H9 (cell line): Measurements from ENCODE around the gene GPR146. TPM values are rescaled to one million over a fixed set of nuclear protein-coding genes. Genes with fewer than 3 reads are reported as not detected.

ENCODE experiments used
- DNase-seq: peaks from one replicate; pipeline ENCODE4 v3.0.0-alpha.2; 2017
- H2AFZ ChIP-seq: one replicate; pipeline ENCODE4 v1.6.1; 2013; ENCODE audit warnings: mild to moderate bottlenecking, low read length, control low read depth, moderate library complexity
- H2AK5ac ChIP-seq: 2 replicates; pipeline ENCODE4 v1.6.1; 2013; ENCODE audit warnings: low read length, control low read depth, mixed read lengths; ENCODE audit not compliant: insufficient read length
- H2BK120ac ChIP-seq: one replicate; pipeline ENCODE4 v1.6.1; 2013; ENCODE audit warnings: low read depth, mild to moderate bottlenecking, low read length, control low read depth, inconsistent platforms; ENCODE audit not compliant: poor library complexity, severe bottlenecking
- H2BK12ac ChIP-seq: 2 replicates; pipeline ENCODE4 v1.6.1; 2013; ENCODE audit warnings: low read length, control low read depth, mixed read lengths, low read depth; ENCODE audit not compliant: insufficient read length
- H2BK15ac ChIP-seq: 2 replicates; pipeline ENCODE4 v1.6.1; 2013; ENCODE audit warnings: low read depth, low read length, control low read depth
- H2BK20ac ChIP-seq: one replicate; pipeline ENCODE4 v1.6.1; 2013; ENCODE audit warnings: low read depth, mild to moderate bottlenecking, low read length, control low read depth, inconsistent platforms; ENCODE audit not compliant: poor library complexity, severe bottlenecking
- H2BK5ac ChIP-seq: 2 replicates; pipeline ENCODE4 v1.6.1; 2013; ENCODE audit warnings: low read length, control low read depth, mixed read lengths; ENCODE audit not compliant: insufficient read length
- H3K14ac ChIP-seq: 2 replicates; pipeline ENCODE4 v1.6.1; 2013; ENCODE audit warnings: low read length, control low read depth; ENCODE audit not compliant: insufficient read depth
- H3K18ac ChIP-seq: 2 replicates; pipeline ENCODE4 v1.6.1; 2013; ENCODE audit warnings: low read depth, mild to moderate bottlenecking, mixed read lengths, low read length, control low read depth; ENCODE audit not compliant: insufficient read length
- H3K23ac ChIP-seq: 2 replicates; pipeline ENCODE4 v1.6.1; 2013; ENCODE audit warnings: low read length, control low read depth, mixed read lengths, low read depth; ENCODE audit not compliant: insufficient read length
- H3K23me2 ChIP-seq: 2 replicates; pipeline ENCODE4 v1.6.1; 2013; ENCODE audit warnings: low read depth, mild to moderate bottlenecking, mixed read lengths, low read length, control low read depth; ENCODE audit not compliant: insufficient read length, poor library complexity, severe bottlenecking
- H3K27ac ChIP-seq: 2 replicates; pipeline ENCODE4 v1.5.1; 2013; ENCODE audit warnings: low read length, control low read depth, mixed read lengths, low read depth; ENCODE audit not compliant: insufficient read length
- H3K27me3 ChIP-seq: 2 replicates; pipeline ENCODE4 v1.6.1; 2013; ENCODE audit warnings: low read length, control low read depth, inconsistent platforms; ENCODE audit not compliant: insufficient read depth
- H3K4ac ChIP-seq: 2 replicates; pipeline ENCODE4 v1.6.1; 2013; ENCODE audit warnings: low read depth, mild to moderate bottlenecking, control low read depth, inconsistent platforms, low read length, moderate library complexity
- H3K4me1 ChIP-seq: 2 replicates; pipeline ENCODE4 v1.6.1; 2013; ENCODE audit warnings: low read length, control low read depth, inconsistent platforms; ENCODE audit not compliant: insufficient read depth
- H3K4me2 ChIP-seq: 2 replicates; pipeline ENCODE4 v1.6.1; 2013; ENCODE audit warnings: low read length, control low read depth, mixed read lengths; ENCODE audit not compliant: insufficient read length, insufficient read depth
- H3K56ac ChIP-seq: 2 replicates; pipeline ENCODE4 v1.6.1; 2013; ENCODE audit warnings: low read depth, mild to moderate bottlenecking, mixed read lengths, low read length, control low read depth; ENCODE audit not compliant: insufficient read length
- H3K79me1 ChIP-seq: 2 replicates; pipeline ENCODE4 v1.6.1; 2013; ENCODE audit warnings: low read depth, mild to moderate bottlenecking, moderate library complexity, low read length, control low read depth, inconsistent platforms; ENCODE audit not compliant: insufficient read depth, poor library complexity, severe bottlenecking
- H3K79me2 ChIP-seq: 2 replicates; pipeline ENCODE4 v1.6.1; 2013; ENCODE audit warnings: low read length, control low read depth, inconsistent platforms; ENCODE audit not compliant: insufficient read depth
- H3K9ac ChIP-seq: 2 replicates; pipeline ENCODE4 v1.6.1; 2013; ENCODE audit warnings: low read length, control low read depth, mixed read lengths; ENCODE audit not compliant: insufficient read length; ENCODE audit errors: extremely low read depth
- H3K9me3 ChIP-seq: one replicate; pipeline ENCODE4 v1.6.1; 2013; ENCODE audit warnings: low read depth, low read length, inconsistent platforms; ENCODE audit not compliant: control insufficient read depth
- H3T11ph ChIP-seq: one replicate; pipeline ENCODE4 v1.6.1; 2013; ENCODE audit warnings: mild to moderate bottlenecking, low read length, control low read depth, inconsistent platforms
- H4K20me1 ChIP-seq: one replicate; pipeline ENCODE4 v1.6.1; 2013; ENCODE audit not compliant: control insufficient read depth, insufficient read length, insufficient read depth
- H4K5ac ChIP-seq: 2 replicates; pipeline ENCODE4 v1.6.1; 2013; ENCODE audit warnings: low read depth, mild to moderate bottlenecking, mixed read lengths, low read length, control low read depth; ENCODE audit not compliant: insufficient read length
- H4K8ac ChIP-seq: replicated peaks from 2 replicates; pipeline ENCODE4 v1.6.1; 2013; ENCODE audit warnings: low read length, control low read depth, mixed read lengths, low read depth; ENCODE audit not compliant: insufficient read length
- H4K91ac ChIP-seq: 2 replicates; pipeline ENCODE4 v1.6.1; 2013; ENCODE audit warnings: low read depth, mild to moderate bottlenecking, moderate library complexity, mixed read lengths, low read length, control low read depth; ENCODE audit not compliant: insufficient read length
- H3K27ac Mint-ChIP-seq, 3 experiments: 2 replicates in 2 of 3; 3 replicates in 1 of 3; pipeline ENCODE4 v1.8.0; 2020 to 2021; ENCODE audit warnings: mixed read lengths in 3 of 3, mild to moderate bottlenecking in 1 of 3, moderate library complexity in 1 of 3
- H3K27me3 Mint-ChIP-seq: 2 replicates; pipeline ENCODE4 v1.8.0; 2021; ENCODE audit warnings: low read depth, mild to moderate bottlenecking, moderate library complexity, mixed read lengths
- H3K36me3 Mint-ChIP-seq, 3 experiments: 2 replicates in 2 of 3; 3 replicates in 1 of 3; pipeline ENCODE4 v1.8.0; 2020 to 2021; ENCODE audit warnings: low read depth in 3 of 3, mixed read lengths in 3 of 3; ENCODE audit not compliant: insufficient read depth in 1 of 3
- H3K4me1 Mint-ChIP-seq, 2 experiments: 2 replicates each; pipeline ENCODE4 v1.8.0; 2020; ENCODE audit warnings: mixed read lengths in 2 of 2
- H3K4me3 Mint-ChIP-seq, 2 experiments: 2 replicates in 1 of 2; 3 replicates in 1 of 2; pipeline ENCODE4 v1.8.0; 2020 to 2021; ENCODE audit warnings: mild to moderate bottlenecking in 2 of 2, mixed read lengths in 2 of 2, moderate library complexity in 1 of 2
- H3K9me3 Mint-ChIP-seq, 2 experiments: 2 replicates in 1 of 2; 3 replicates in 1 of 2; pipeline ENCODE4 v1.8.0; 2020; ENCODE audit warnings: mild to moderate bottlenecking in 2 of 2, mixed read lengths in 2 of 2, moderate library complexity in 1 of 2
- CTCF ChIP-seq: fragments of 200-600 bp; sonication (generic); conservative IDR thresholded peaks from 3 replicates; pipeline ENCODE4 v1.8.0; 2021; ENCODE audit warnings: antibody characterized with exemption, mild to moderate bottlenecking
- WGBS: extraction: QIAGEN DNeasy Blood & Tissue Kit; methylation state at CpG from one replicate; pipeline ENCODE4 v1.1.7; 2013; ENCODE audit warnings: missing lambda C conversion rate, low lambda C conversion rate, mixed read lengths; ENCODE audit not compliant: insufficient read length; ENCODE audit errors: extremely low coverage; 5-methylcytosine and 5-hydroxymethylcytosine counted together
- total RNA-seq: library from RNA; stranded (reverse); gene quantifications from 2 replicates; pipeline ENCODE4 v1.2.1, GENCODE V29; 2021

The GPR146 gene
- total RNA-seq, 1 experiment from 2014 or later = 1.4 TPM

- no peak for DNase-seq
- H2BK20ac ChIP-seq = no peak overlapping the region
- no peak overlapping the region for H2BK15ac ChIP-seq
- no peak overlapping the region for H3K56ac ChIP-seq
- no peaks in the 10 kb centered on the region for H4K20me1 ChIP-seq
- no peak overlapping the region for H3K4me2 ChIP-seq
- H3K14ac ChIP-seq = no peak overlapping the region; the same call in 1 of the 2 replicates
- H3K4me1 Mint-ChIP-seq = peaks cover 2 to 10% of the 10 kb centered on the region in 2 experiments; a peak in 2 of 4 replicates
- no peak overlapping the region for H4K5ac ChIP-seq
- no peak overlapping the region for H2BK5ac ChIP-seq
- H3T11ph ChIP-seq = no peak overlapping the region
- H3K79me1 ChIP-seq = no peaks in the 10 kb centered on the region
- H2AK5ac ChIP-seq = no peak overlapping the region
- H3K9me3 Mint-ChIP-seq = no peaks in the 10 kb centered on the region; a peak in 2 of 5 replicates
- no peak for TF ChIP-seq CTCF
- no CpG with 5 or more reads among the region's 21 CpGs for WGBS
- no peak overlapping the region for H3K9ac ChIP-seq
- H2BK120ac ChIP-seq = no peak overlapping the region
- H3K4ac ChIP-seq = no peak overlapping the region
- H3K23me2 ChIP-seq = no peaks in the 10 kb centered on the region
- H3K27me3 Mint-ChIP-seq = no peaks in the 10 kb centered on the region
- H2BK12ac ChIP-seq = no peak overlapping the region
- no peaks in the 10 kb centered on the region for H3K4me1 ChIP-seq
- H3K18ac ChIP-seq = no peak overlapping the region
- H3K27ac ChIP-seq = no peak overlapping the region
- no peak overlapping the region for H3K4me3 Mint-ChIP-seq
- H3K9me3 ChIP-seq = no peaks in the 10 kb centered on the region
- no peak overlapping the region for H4K8ac ChIP-seq
- H3K36me3 Mint-ChIP-seq = peaks cover 4 to 17% (median 9%) of the 10 kb centered on the region in 3 experiments; a peak in 6 of 7 replicates
- H3K23ac ChIP-seq = no peak overlapping the region
- H3K27me3 ChIP-seq = no peaks in the 10 kb centered on the region
- no peak overlapping the region for H4K91ac ChIP-seq
- H3K27ac Mint-ChIP-seq = no peak overlapping the region
- H3K79me2 ChIP-seq = no peaks in the 10 kb centered on the region
- no peak overlapping the region for H2AFZ ChIP-seq
These were observed 39.0 kb upstream of the GPR146 start for GRCh38 chr7:1005303-1005702.
